GM19328 (cell line): ENCODE measurements around the gene CCDC74A.
"Not testable (repeated sequence)": the region's sequence is repeated elsewhere in the genome, so short reads cannot be mapped to it uniquely, and the experiment has no call there.

Experiments
- ATAC-seq: cut with Tn5 transposase; IDR thresholded peaks from one replicate; pipeline ENCODE4 v1.9.1; 2021; ENCODE audit warnings: mild to moderate bottlenecking, moderate library complexity; ENCODE audit not compliant: unreplicated experiment

The CCDC74A gene

GRCh38 chr2:131498321-131498973 is 29.2 kb upstream of the CCDC74A start:
- ATAC-seq: peak; percentile 88

DNA sequence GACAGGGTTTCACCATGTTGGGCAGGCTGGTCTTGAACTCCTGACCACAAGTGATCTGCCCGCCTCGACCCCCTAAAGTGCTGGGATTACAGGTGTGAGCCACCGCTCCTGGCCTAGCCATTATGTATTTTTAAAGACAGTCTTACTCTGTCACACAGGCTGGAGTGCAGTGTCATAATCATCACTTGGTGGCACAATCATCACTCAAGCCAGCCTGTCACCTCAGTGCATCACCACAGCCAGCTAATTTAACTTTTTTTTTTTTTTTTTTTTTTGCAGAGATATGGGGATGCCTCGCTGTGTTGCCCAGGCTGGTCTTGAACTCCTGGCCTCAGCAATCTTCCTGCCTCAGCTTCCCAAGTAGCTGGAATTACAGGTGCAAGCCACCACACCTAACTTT is 24.1 kb upstream of the CCDC74A start:
- not testable (repeated sequence) for ATAC-seq

DNA sequence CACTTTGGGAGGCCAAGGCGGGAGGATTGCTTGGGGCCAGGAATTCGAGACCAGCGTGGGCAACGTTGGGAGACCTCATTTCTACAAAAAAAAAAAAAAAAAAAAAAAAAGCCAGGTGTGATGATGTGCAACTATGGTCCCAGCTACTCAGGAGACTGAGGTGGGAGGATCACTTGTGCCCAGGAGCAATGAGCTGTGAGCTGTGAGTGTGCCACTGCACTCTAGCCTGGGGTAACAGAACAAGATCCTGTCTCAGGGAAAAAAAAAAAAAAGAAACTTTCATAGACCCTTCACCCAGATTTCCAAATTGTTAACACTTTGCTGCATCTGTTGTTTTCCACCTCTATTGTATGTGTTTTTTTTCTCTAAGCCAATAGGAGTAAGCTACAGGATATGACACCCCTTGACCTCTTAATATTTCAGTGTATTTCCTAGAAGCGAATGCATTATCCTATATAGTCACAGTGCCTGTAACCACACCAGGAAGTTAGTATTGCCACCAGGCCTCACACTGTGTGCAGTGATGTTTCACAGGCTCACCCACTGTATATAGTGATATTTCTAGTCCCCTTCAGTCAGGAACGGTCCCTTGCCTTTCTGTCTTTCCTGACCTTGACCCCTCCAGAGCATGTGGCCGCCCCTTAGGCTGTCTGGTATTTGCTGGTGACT is 23.5 kb upstream of the CCDC74A start:
- not testable (repeated sequence) for ATAC-seq

DNA sequence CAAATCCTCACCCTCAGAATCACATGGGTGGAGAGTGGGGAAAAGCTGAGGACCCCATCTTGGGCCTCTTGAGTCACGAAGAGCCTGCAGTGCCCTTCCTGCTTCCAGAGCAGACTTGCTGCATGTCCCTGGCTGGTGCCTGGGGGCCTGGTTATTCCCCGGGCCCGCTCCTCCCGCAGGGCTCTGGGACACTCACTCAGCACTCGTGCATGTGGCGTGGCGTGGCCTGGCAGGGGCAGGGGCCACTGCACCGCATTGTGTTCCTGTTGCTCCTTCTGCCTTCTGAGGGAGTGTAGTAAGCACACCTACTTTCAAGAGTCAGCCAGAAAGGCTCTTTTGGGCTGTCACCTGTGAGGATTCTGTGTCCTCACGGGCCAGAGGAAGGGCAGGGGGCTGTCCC is 18.1 kb upstream of the CCDC74A start:
- no peak for ATAC-seq

DNA sequence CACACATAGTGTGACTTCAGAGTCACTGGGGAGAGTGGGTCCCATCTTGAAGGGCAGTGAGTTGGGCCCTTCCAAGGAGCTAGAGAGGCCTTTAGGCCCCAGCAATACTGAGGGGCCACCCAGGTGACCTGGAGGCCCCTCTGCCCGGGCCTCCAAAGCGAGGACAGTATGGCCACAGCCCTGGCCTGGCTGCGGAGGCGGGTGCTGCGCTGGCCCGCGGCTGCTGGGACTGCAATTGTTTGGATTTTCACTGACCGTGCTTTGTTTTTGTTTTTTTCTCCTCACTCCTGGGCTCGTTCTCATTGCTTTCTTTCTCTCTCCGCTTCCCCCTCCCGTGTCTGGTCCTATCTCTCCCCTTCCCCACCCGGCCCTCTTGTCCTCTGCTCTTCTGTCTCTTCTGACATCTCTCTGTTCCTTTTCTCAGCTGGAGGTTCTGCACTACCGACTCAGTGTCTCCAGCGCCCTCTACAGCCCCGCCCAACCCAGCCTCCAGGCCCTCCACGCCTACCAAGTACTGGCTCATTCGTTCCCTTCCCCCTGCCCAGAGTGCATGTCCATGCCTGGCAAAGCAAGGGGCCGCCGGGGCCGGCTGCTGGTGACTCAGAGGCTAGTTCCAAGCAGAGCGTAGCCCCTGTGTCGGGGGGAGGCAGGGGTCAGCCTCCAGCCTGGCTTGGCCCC is 16.3 kb upstream of the CCDC74A start:
- not testable (repeated sequence) for ATAC-seq

DNA sequence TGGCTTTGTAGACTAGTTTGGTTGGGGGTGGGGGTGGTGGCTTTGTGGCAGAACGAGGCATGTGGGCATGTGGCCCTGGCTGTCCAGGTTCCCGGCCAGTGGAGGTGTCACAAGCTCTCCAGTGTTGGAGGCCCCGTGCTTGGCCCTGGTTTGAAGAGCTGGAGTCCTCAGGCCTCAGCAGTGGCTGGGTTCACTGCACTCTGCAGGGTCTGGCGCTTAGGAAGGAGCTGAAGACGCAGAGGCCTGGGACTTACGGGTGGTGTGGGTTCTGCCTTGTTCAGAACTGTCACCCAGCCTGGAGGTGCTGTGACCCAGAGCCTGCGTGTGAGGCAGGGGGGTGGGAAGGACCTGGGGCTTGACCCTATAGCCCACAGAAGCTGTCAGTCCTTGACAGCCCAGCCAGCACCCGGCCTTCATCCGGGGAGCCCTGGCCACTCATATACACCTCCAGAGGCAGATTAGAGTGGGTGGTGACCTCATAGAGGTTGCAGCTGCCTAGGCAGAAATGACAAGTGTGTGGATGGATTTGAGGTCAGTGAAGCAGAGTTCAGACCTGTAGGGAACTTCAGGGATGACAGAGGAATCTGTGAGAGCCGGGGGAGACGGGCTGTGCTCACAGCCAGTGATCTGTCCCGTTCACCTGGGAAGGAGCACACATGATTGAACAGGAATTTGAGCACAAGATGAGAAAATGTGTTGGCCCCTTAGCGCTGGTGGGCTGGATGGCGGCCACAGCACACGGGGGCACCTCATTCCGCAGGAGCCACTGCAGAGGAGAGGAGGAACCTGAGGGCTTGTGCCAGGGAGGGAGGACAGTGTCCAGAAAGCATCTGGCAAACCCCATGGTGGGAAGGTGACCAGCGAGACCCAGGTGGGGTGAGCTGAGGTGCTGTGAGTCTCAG is 15.5 kb upstream of the CCDC74A start:
- ATAC-seq: not testable (repeated sequence)

DNA sequence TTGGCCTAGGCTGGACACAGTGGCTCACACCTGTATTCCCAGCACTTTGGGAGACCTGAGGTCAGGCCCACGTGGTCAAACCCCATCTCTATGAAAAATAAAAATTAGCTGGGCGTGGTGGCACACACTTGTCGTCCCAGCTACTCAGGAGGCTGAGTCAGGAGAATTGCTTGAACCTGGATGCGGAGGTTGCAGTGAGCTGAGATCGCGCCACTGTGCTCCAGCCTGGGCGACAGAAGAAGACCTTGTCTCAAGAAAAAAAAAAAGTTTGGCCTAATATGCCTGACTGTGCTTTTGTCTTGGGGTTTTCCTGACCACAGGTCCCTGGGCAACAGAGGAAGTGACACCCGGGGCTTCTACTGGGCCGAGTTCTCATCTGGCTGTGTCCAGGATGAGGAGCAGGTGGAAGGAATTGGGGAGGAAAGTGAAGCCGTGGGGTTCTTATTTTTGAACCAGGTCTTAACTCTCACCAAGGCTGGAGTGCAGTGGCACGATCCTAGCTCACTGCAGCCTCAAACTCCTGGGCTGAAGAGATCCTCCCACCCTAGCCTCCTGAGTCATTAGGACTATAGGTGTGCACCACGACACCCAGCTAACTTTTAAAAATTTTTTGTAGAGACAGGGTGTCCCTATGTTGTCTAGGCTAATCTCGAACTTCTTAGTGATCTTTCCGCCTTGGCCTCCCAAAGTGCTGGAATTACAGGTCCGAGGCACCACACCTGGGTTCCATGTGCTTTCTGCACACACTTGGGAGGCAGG is 13.1 kb upstream of the CCDC74A start:
- ATAC-seq: peak; percentile 53

DNA sequence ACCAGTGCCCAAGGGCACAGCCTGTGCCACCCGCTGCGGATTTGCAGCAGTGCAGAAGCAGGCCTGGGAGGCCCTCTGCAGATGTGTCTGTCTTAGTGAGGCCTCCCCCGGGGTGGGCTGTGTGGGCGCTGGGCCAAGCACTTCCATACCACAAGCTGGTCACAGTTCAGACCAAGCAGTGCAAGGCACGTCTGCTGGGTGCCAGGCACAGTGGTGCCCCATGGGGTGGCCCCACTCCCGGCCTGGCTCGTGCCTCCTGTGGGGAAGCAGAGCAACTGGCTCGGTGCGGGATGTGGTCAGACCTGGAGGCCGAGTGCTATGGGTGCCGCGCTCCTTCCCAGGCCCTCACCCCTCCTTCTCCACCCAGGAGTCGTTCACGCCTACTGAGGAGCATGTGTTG is 12.5 kb upstream of the CCDC74A start:
- ATAC-seq: not testable (repeated sequence)

- no peak for ATAC-seq
These were observed 11.7 kb upstream of the CCDC74A start for GRCh38 chr2:131516011-131516410.

DNA sequence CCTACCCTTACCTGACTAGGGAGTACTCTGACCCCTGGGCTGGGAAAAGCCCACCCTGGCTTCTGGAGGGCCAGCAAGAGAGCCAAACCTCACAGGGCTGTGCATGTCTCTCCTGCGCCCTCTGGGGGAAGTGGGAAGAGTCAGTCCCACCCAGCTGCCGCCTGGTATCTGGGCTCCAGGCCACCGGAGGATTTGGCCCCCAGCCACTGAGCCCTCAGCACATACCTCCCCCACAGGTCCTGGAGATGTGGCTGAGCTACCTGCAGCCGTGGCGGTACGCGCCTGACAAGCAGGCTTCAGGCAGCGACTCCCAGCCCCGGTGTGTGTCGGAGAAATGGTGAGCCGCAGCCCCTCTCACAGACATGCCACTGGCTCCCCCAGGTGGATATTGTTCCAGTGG is 11.1 kb upstream of the CCDC74A start:
- ATAC-seq: not testable (repeated sequence)

- no peak for ATAC-seq
These were observed 10.4 kb upstream of the CCDC74A start for GRCh38 chr2:131517106-131517831.

DNA sequence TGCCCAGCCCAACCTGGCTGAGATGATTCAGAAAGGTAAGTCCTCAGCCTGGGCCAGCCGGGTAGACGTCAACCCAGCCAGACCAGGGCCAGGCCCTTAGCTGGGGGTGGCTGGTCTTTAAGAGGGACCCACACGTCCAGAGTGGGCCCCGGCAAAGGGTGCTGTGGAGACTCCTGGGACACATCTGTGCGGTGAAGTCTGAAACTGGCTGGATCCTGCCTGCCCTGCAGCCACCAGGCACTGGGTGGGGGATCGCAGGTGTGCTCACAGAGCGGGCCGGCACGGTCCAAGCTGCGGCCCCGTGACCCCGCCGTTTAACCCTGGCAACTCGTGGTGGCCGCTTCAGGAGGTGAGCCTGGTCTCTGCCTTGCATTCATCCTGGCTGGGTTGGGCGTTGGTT is 9.8 kb upstream of the CCDC74A start:
- not testable (repeated sequence) for ATAC-seq

- not testable (repeated sequence) for ATAC-seq
These were observed 9.2 kb upstream of the CCDC74A start for GRCh38 chr2:131518531-131518930.

DNA sequence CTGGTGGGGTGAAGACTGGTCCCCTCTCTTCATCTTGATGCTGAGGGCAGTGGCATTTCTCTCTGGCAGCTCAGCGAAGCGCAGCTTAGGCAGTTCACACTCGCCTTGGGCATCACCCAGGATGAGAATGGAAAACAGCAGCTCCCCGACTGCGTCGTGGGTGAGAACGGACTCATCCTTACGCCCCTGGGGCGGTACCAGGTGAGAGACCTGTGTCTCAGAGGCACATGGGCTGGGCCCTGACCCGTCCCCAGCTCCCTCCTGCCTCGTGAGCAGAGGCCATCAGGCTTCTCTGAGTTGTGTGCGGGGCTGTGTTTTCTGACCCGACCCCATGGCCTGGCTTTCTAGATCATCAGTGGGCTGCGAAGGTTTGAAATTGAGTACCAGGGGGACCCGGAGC is 8.2 kb upstream of the CCDC74A start:
- no peak for ATAC-seq

DNA sequence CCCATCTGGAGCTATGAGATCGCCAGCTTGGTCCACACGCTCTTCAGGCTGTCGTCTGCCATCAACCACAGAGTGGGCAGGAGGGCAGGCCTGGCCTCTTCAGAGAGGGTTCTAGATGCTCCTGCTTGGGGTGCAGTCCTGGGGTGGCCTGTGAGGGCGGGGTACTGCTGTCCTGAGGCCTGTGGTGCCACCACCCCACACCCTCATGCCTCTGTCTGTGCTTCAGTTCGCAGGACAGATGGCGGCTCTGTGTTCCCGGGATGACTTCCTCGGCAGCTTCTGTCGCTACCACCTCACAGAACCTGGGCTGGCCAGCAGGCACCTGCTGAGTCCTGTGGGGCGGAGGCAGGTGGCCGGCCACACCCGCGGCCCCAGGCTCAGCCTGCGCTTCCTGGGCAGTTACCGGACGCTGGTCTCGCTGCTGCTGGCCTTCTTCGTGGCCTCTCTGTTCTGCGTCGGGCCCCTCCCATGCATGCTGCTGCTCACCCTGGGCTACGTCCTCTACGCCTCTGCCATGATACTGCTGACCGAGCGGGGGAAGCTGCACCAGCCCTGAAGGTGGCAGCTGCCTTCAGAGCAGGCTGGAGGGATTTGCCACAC is 7.7 kb upstream of the CCDC74A start:
- not testable (repeated sequence) for ATAC-seq

- ATAC-seq: no peak
These were observed 7.2 kb upstream of the CCDC74A start for GRCh38 chr2:131520526-131520925.

DNA sequence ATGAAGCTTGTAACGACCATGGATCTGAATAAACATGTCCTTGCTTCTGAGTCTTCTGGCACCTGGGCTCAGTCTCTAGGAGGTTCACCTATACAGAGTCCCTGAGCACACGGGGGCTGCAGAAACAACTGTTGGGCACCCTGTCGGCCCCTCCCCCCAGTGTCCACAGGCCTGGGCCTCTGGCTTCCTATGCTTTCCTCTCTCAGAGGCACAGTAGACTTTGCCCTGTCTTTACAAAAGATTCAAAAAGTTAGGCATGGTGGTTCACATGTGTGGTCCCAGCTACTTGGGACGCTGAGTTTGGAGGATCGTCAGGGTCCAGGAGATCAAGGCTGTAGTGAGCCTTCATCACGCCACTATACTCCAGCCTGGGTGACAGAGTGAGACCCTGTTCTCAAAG is 6.2 kb upstream of the CCDC74A start:
- not testable (repeated sequence) for ATAC-seq

- no peak for ATAC-seq
These were observed 5.5 kb upstream of the CCDC74A start for GRCh38 chr2:131521961-131522781.
